HG03342 (cell line): ENCODE data around the gene KIF23.

ENCODE experiments used
- ATAC-seq: cut with Tn5 transposase; IDR thresholded peaks from one replicate; pipeline ENCODE4 v1.9.1; 2021; ENCODE audit warnings: mild to moderate bottlenecking, moderate library complexity; ENCODE audit not compliant: unreplicated experiment

Gene KIF23

DNA sequence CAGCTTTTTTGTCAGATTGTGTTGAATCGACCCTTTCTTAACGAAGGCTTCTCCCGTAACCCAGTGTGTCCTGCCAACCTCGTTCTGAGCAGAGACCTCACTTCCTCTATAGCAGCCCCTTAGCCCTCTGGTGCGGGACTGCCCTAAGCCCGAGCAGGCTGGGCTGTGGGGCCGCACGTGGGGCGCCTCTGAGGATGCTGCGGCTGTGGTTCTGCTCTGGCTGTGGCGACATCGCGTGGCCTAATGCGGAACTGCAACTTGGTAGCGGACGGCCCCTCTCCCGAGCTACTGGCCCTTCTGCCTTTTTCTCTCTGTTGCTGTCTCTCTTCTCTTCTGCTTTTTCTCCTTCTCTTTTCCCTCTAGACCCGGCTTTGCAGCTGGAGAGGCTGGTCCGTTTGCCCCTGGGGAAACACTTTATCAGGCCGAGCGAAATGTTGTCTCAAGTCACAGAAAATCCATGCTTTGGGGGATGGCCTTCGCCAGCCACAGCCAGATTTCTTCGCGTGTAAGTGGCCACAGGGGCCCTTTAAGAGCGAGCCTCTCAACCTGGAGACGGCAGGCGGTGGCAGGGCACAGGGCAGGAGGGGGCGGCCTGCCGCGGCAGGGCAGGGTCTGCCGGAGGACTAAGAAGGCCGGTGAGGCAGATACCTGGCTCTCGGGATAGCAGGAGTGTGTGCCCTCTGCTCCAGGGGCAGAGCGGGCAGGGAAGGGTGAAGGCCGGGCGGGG is 19.4 kb upstream of the KIF23 start:
- peak; percentile 56 for ATAC-seq

DNA sequence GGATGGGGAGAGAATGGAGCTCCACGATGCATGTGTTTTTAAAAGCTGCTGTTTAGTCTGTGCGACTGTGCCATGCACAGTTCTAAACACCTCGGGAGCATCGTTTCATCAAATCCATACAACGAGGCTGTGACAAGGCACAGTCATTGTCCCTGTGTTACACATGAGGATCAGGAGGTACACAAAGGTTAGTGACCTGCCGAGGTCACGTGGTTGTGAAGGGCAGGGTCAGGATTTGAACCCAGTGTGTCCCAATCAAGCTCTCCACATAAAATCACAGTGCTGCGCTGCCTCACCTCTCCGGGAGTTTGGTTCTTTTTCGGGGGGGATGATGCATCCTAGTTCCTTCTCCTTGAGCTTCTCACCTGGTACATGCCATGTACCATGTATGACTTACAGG is 18.7 kb upstream of the KIF23 start:
- ATAC-seq = no peak

DNA sequence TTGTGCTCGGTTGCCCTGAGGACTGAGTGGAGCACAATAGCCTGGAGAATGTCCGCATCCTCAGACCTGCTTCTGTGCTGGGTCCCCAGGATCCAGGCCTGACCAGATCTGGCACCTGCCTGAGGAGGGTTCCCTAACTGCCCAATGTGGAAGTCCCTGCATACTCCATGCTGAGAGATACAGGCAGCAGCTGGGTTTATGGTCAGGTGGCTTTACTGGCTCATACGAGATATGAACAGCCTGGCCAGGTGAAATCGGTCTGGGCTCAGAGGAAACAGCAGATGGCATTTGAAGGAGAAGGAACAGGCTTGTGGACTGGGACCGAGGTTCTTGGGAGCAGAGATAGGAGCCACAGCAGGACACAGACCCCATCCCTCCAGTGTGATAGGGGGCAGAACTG is 18.2 kb upstream of the KIF23 start:
- ATAC-seq = no peak

DNA sequence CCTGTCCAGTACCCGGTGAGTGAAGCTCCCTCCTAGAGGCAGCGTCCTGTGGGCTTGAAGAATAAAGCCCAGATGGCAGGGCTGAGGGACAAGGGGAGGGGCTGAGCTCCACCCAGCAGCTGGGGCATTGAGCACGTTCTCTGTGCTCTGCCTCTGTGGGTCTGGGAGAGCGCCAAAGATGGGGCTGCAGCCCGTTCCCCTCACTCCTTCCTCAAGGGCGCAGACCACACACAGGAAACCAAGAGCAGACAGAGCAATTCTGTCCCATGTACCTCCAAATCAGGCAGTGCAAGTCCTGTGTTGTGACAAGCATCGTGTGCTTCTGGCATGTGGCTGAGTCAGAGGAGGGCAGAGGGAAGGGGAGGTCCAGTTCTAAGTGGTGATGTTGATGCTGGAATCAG is 15.7 kb upstream of the KIF23 start:
- ATAC-seq = no peak

DNA sequence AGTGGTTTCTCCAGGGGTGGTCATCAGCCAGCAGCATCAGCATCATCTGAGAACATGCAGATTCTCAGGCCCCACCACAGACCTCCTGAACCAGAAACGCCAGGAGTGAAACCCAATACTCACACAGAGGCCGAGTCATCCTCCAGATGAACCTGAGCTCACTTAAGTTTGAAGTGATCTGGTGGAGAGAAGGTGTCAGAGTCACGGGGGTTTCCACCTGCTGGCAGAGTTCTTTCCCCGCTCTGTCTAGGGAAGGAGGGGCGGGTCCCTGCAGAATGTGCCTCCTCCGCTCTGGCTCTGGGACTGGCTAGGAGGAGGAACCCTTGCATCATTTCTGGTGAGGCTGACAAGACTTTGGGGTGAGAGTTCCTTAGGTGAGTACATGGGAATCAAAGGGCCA is 13.3 kb upstream of the KIF23 start:
- no peak for ATAC-seq

DNA sequence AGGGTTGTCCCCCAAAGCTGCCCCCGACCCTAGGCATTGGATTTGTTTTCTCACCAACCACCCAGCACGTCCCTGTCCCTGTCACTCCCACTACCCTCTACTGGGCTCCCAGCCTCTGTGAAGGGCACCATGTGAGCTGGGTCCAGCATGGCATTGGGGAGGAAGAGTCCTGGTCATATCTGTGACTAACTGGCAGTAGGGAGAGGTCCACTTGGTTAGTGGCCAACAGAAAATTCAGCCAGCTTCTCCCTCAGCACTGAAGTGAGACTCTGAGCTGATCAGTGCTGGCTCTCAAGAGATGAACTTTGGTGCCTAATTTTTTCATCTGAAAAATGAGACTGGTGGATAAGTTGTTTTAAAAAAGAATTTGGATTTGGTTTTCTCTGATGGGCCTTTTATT is 11.3 kb upstream of the KIF23 start:
- ATAC-seq = no peak

DNA sequence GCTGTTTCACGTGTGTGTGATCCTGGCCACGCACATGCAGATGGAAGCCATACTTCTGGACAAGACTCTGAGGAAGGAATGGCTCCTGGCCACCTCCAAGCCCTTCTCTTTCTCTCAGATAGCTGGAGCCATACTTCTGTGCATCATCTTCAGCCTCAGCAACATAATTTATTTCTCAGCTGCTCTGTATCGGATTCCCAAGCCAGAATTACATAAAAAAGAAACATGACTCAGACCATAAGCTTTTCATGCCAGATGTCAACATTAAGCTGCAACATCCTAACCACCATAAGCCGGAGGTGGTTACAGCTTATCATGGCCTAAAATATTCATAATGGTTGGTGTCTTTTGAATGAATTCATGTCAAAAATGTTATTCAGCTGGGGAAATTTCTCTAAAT is 10.6 kb upstream of the KIF23 start:
- ATAC-seq = no peak

DNA sequence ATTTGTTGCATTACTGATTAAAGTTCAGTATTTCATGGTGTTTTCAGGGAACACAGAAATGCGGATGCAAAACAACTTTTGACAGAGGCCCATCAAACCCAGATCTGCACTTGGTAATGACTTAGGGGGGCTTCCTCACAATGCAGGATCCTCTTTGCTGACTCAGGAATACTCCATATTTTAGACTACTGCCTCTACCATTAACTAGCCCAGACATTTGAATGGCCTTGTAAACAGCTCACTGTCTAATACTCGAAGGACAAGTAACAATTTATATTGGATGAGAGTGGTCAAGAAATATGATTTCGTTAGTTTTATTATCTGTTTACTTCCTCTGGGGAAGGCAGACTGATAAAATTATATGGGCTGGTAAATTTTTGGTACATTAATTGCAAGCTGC is 9.0 kb upstream of the KIF23 start:
- no peak for ATAC-seq

DNA sequence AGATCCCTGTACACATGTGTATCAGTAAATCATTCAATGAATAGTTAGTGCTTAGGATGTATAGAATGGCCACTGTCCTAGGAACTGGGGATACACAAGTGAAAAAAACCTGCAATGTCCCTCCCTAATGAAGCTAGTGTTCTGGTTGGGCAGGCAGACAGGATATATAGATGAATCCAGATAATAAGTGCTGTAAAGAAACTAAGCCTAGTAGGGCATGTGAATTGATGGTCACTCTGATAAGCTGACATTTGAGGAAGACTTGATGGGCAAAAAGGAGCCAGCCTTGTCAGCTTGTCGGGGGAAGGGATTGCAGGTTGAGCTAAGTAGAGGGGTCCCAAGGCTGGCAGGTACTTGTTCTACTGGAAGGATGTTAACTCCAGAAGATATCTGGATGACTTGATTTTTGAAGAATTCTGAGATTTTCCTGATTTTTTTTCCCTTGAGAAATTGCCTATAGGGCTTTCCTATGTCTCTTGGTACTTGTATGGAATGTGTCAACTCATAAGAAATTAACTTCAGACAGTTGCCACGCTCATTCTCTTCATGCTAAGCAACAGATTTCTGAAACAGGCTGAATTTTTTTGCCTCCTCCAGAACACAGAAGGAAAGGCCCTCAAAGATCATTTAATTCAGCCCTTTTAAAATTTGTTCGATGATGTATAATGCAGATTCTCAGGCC is 6.3 kb upstream of the KIF23 start:
- no peak for ATAC-seq

DNA sequence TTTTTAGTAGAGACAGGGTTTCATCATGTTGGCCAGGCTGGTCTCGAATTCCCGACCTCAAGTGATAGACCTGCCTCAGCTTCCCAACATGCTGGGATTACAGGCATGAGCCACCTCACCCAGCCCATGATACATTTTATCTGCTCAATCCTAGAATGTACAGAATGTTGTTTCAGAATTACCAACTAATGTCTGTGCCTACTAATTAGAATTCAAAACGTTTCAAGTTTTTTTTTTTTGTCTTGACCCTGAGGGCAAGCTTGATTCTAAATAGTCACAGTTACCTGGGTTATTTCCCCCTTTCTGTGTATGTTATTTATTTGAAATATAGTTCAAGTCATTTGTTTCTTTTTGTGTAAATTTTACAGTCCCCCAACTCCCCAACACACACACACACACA is 5.3 kb upstream of the KIF23 start:
- no peak for ATAC-seq

DNA sequence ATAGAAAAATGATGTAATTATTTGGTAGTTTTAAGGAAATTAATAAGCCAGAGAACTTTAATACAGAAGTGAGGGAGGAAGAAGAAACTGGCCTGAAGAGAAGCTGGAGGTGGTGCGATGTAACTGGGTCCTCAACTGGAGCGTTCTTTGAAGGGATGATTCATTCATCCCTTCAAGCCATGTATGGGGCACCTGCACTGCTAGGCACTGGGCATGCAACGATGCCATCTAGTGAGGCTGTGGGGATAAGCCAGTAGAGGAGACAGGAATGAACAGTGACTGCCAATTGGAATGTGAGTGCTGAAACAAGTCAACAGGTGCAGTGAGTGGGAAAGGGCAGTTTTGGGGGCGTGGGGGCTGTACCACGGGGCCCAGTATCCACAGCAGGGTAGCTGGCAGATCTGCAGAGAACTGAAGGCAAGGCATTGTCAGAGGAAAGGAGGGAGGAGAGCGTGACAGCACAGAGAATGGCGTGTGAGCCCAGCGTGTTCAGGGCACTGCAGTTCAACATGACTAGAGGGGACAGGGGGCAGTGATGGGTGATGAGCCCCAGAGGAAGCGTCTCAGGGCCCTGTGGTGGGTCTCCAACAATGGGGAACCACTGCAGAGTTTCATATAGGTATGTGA is 3.8 kb upstream of the KIF23 start:
- no peak for ATAC-seq

DNA sequence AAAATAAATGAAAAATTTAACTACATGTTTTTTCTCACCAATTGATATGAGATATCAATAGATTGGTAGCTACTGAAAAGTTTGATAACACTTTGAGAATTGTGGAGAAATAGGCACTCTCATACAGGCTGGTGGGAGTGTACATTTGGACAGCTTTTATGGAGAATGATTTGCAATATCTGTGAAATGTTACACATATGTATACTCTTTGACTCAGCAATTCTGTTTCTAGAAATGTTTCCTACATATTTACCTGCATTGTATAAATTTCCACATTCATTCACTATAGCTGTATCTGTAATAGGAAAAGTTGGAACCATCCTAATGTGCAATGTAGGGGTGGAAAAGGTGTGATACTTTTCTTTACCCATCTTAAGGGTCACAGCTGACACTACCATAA is 1.9 kb upstream of the KIF23 start:
- ATAC-seq = no peak

DNA sequence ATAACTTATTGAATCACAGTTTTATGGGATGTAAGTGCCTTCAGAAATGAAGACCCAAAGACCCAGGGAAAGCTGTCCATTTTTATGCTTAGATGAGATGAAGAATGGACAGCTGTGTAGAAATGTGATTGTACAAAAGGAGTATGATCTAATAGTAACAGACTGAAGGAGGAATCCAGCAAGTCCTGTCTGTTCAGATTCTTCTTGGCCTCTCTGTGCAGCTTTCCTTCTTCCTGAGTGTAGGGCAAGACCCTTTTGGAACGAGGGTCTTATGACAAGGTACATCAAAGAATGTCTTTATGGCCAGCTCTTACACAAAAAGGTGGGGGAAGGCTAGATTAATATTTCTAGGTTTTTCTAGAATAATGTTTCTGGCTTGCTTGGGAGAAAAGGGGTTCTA is 1.4 kb upstream of the KIF23 start:
- ATAC-seq = no peak

DNA sequence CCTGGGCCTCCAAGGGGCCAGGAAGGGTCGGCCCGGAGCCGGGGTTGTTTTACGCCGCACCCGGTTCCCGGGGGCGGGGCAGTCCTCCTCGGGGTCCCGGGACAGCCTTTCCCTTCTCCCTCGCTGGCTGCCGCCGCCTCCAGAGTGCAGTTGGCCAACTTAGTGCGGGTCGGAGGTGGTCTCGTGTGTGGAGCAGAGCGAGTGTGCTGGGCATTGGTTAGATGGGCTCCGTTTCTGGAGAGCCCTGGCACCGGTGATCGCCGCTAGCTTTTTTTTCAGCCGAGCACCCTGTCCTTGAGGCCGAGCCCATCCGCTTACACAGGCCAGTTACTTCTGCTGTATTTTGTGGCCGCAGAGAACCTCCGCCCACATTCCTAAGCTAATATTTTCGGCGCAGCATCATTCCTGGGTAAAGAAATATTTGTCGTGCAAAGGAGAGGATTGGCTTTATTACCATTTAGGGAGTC is 585 bp downstream of the KIF23 start:
- peak; percentile 14 for ATAC-seq

DNA sequence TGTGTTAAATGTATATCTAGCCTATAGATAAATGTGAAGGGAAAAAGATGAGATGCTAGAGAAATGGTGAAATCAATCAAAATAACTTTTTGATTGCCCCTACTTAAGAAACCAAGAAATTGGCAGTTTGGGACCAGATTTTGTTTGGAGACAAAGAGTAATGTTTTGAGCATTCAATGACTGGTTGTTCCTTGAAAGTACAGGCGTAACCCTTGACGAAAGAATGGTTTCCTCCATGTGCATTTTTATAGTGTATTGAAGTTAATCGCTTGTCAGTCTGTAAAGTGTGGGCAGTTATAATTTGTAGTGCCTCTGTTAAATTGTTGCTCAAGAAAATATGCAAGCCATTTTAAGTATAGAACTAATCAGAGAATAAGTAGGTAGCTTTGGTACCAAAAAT is 1.2 kb downstream of the KIF23 start:
- no peak for ATAC-seq

DNA sequence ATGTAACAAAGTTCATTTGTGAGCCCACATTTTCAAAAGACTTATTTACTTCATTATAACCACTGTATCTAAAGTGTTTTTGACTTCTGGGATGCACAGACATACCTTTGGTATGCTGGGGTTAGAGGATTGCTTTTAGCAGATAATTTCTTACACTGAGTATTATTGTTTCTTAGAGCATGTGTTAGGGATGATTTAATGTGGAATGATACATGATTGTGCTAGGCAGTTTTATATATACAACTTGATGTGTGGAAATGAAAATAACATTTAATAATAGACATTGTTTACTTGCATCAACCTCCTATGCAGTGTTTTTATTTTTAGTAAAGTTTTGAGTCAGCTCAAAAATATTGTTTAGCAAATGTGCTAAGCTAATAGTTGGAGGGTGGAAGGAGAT is 3.4 kb downstream of the KIF23 start:
- ATAC-seq = no peak

DNA sequence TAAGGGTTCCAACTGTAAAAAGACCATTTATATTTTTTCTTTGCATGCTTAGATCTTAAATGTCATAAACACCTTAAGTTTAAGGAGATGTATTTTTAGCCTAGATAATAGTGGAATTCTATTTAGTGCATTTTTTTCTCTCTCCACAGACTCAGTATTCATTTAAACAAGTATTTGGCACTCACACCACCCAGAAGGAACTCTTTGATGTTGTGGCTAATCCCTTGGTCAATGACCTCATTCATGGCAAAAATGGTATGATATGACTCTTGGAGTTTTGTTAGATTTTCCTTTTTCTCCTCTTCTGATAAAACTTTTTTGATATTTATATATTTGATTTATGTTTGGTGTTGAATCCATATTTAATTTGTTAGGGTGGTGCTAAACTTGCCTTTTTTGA is 7.3 kb downstream of the KIF23 start:
- no peak for ATAC-seq

DNA sequence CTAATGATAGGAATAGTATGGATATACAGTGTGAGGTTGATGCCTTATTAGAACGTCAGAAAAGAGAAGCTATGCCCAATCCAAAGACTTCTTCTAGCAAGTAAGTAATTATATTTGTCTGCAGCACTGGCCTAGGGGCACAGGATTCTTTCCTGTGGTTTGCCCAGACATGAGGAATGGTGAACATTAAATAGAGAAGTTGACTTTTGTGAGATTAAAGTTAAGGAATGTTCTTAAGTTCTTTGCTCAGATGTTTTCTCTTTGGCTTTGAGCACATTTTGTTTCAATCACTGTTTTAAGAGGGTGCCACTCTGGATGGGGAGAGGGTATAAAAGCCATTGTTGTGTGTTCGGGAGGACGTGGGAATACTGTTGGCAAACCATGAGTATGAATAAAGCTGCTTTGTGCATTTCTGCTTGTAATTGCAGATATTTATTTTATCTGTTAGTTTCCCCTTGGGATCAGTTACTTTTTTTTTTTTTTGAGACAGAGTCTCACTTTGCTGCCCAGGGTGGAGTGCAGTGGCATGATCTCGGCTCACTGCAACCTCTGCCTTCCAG is 8.3 kb downstream of the KIF23 start:
- no peak for ATAC-seq

DNA sequence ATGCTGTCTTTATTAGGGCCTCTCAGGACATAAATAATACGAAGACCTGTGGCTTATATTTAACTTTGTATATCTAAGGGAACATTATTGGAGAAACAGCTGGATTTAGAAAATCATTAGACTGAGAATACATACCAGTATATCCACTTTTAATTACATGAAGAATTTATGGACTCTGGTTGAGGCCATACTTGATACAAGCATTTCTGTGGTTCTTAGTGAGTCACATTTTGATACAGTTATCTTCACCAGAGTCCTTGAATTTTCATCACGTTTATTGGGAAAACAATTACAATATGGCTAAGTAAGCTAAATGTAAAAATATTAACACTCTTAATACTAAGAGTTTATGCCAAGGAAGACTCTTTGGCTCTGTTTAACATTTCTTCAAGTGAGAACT is 9.9 kb downstream of the KIF23 start:
- no peak for ATAC-seq

DNA sequence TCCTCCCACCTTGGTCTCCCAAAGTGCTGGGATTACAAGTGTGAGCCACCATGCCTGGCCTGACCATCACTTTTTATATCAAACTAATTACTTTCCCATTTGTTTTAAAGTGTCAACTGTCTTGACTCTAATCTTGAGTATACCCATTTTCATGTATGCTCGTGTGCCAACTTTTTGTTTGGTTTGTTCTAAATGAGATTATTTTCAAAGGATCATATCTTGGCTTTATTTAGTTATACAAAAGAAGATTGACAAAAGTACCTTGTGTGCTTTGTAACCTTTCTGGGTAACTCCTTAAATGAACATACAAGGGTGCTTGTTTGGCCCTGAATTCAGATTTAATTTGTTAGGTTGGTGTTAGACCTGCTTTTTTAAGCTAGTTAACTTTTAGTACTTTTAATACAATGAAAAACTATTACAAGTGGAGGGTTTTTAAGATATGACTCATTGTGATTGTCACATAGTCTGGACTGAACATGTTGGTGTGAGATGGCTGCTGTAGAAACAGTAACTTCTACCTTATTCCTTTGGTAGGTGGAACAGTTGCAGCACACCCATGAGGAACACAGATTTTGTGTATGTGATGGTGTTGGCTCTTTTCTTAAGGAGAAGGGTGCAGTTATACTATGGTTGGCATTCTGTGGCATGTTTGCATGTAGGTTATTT is 10.7 kb downstream of the KIF23 start:
- no peak for ATAC-seq

DNA sequence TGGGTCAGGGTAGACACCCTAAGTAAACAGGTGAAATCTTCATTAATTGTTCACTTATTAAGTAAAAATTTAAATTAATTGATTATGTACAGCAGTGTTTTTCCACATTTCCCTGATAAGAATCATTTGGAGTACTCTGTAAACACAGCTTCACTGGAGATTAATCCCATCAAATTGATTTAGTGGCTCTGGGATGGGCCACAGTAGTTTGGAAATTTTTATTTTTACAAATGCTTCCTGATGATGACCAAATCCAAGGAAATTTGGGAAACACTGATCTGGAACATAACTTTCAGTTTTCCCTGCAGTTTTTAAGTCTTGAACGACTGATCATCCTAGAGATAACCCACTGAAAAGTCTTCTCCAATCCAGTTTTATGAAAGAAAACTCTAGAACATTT is 19.7 kb downstream of the KIF23 start:
- ATAC-seq = no peak
